Esophagus muscularis mucosa (tissue), 3 donors: ENCODE data around the gene VIL1.

Experiments used
- POLR2A ChIP-seq: fragments of 450-650 bp; IDR thresholded peaks from one replicate; pipeline ENCODE4 v1.6.1; 2017; ENCODE audit warnings: antibody characterized with exemption, moderate library complexity, mild to moderate bottlenecking, low read depth
- POLR2AphosphoS5 ChIP-seq, 2 donors: sonication (generic); formaldehyde crosslinking; IDR thresholded peaks; one replicate each; pipeline ENCODE4 v1.6.1; 2017; ENCODE audit warnings: antibody characterized with exemption in 2 of 2
- TF ChIP-seq, protein P1 (sequence below), 3 experiments: fragments of 200-600 bp in 2 of 3; fragments of 450-650 bp in 1 of 3; sonication (generic) in 2 of 3; IDR thresholded peaks; one replicate each; pipeline ENCODE4 v1.5.1; 2017 to 2019; ENCODE audit warnings: antibody characterized with exemption in 3 of 3, mild to moderate bottlenecking in 2 of 3, moderate library complexity in 1 of 3

- TF ChIP-seq POLR2AphosphoS5 (IDR thresholded peaks at IDR 0.05) = no peak
- TF ChIP-seq, protein P1, sequence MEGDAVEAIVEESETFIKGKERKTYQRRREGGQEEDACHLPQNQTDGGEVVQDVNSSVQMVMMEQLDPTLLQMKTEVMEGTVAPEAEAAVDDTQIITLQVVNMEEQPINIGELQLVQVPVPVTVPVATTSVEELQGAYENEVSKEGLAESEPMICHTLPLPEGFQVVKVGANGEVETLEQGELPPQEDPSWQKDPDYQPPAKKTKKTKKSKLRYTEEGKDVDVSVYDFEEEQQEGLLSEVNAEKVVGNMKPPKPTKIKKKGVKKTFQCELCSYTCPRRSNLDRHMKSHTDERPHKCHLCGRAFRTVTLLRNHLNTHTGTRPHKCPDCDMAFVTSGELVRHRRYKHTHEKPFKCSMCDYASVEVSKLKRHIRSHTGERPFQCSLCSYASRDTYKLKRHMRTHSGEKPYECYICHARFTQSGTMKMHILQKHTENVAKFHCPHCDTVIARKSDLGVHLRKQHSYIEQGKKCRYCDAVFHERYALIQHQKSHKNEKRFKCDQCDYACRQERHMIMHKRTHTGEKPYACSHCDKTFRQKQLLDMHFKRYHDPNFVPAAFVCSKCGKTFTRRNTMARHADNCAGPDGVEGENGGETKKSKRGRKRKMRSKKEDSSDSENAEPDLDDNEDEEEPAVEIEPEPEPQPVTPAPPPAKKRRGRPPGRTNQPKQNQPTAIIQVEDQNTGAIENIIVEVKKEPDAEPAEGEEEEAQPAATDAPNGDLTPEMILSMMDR (IDR thresholded peaks at IDR 0.05) = no peak
- no peak for TF ChIP-seq POLR2A
Observed at GRCh38 chr2:218472988-218473387, 54.1 kb downstream of the VIL1 start.
